ENCODE data around the gene ABLIM1.

The ABLIM1 gene

GRCh38 chr10:114525368-114525949 lies 132.6 kb downstream of the ABLIM1 start (continued):
- no peak for TF ChIP-seq ZNF596 (tag by site-specific recombination; IDR thresholded peaks at IDR 0.05)
- no peak for TF ChIP-seq TRIM28 (IDR thresholded peaks at IDR 0.05; ENCODE audit: borderline replicate concordance, low read length)
- no peak for TF ChIP-seq ZNF121 (tag by site-specific recombination; IDR thresholded peaks at IDR 0.05)
- no peak for TF ChIP-seq ZNF677 (tag by site-specific recombination; IDR thresholded peaks at IDR 0.05)
- no peak for TF ChIP-seq ZNF510 (tag by site-specific recombination; IDR thresholded peaks at IDR 0.05; ENCODE audit: insufficient replicate concordance)
- 0 out of 2 replicates have a peak, but pooled peaks have one; percentile 56 for TF ChIP-seq ZNF10 (tag by site-specific recombination; IDR thresholded peaks at IDR 0.05)
- no peak for TF ChIP-seq ZNF837 (tag by site-specific recombination; IDR thresholded peaks at IDR 0.05)
- TF ChIP-seq ZBTB17 (tag by site-specific recombination; IDR thresholded peaks at IDR 0.05): peak; percentile 68
- TF ChIP-seq ZNF623 (tag by site-specific recombination; IDR thresholded peaks at IDR 0.05): peak; percentile 26; the same call in 1 of the 2 replicates
- no peak for TF ChIP-seq ZNF513 (tag by site-specific recombination; IDR thresholded peaks at IDR 0.05)
- no peak for TF ChIP-seq ZNF19 (tag by site-specific recombination; IDR thresholded peaks at IDR 0.05; ENCODE audit: low read depth)
- TF ChIP-seq ZNF560 (tag by site-specific recombination; IDR thresholded peaks at IDR 0.05; ENCODE audit: borderline replicate concordance): no peak
- no peak for TF ChIP-seq ZNF114 (tag by site-specific recombination; IDR thresholded peaks at IDR 0.05)
- TF ChIP-seq ZNF670 (tag by site-specific recombination; IDR thresholded peaks at IDR 0.05; ENCODE audit: low read depth): no peak
- TF ChIP-seq ZNF335 (tag by site-specific recombination; conservative IDR thresholded peaks at IDR 0.05): no peak
- peak; percentile 96 for TF ChIP-seq BCL11A (tag by site-specific recombination; IDR thresholded peaks at IDR 0.05; ENCODE audit: low read depth)
- TF ChIP-seq ZBTB49 (tag by site-specific recombination; IDR thresholded peaks at IDR 0.05; ENCODE audit: low read depth): no peak
- no peak for TF ChIP-seq ZNF133 (tag by site-specific recombination; IDR thresholded peaks at IDR 0.05)
- no peak for TF ChIP-seq KLF1 (tag by site-specific recombination; IDR thresholded peaks at IDR 0.05)
- TF ChIP-seq ZNF202 (tag by site-specific recombination; IDR thresholded peaks at IDR 0.05; ENCODE audit: borderline replicate concordance): no peak
- TF ChIP-seq KLF10 (tag by site-specific recombination; IDR thresholded peaks at IDR 0.05): peak; percentile 86
- TF ChIP-seq ZEB2 (tag by site-specific recombination; IDR thresholded peaks at IDR 0.05): peak; percentile 87
- no peak for TF ChIP-seq ZNF830 (tag by site-specific recombination; IDR thresholded peaks at IDR 0.05; ENCODE audit: low read depth)
- no peak for TF ChIP-seq ZNF549 (tag by site-specific recombination; IDR thresholded peaks at IDR 0.05)
- TF ChIP-seq ATF2 (tag by site-specific recombination; IDR thresholded peaks at IDR 0.05; ENCODE audit: low read depth): 0 out of 2 replicates have a peak, but pooled peaks have one; percentile 34
- TF ChIP-seq ZNF157 (tag by site-specific recombination; IDR thresholded peaks at IDR 0.05): no peak
- TF ChIP-seq PRDM2 (tag by site-specific recombination; IDR thresholded peaks at IDR 0.05; ENCODE audit: borderline replicate concordance): no peak
